HG03064 (cell line): ENCODE data around the gene LOXL4.

Experiments used
- ATAC-seq: cut with Tn5 transposase; IDR thresholded peaks from one replicate; pipeline ENCODE4 v1.9.1; 2021; ENCODE audit warnings: low read depth; ENCODE audit not compliant: unreplicated experiment

Gene LOXL4

DNA sequence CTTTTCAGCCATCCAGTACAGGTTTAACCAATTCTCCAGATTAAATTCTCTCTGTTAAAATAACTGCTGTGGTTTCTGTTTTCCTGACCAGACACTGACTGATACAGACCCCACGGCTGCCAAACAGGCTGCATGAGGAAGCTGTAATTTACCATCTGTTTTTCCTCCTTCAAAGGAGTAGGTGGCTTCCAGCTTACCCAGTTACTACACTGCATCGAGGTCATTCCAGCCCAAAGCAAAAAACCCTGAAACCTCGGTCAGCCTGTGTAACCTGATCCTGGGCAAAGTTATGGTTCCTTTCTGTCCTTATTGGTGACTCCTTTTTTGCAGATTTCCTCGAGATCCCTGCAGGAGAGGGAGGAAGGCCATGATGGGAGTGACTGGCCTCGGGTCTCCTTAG lies 27.9 kb upstream of the LOXL4 start:
- no peak for ATAC-seq

DNA sequence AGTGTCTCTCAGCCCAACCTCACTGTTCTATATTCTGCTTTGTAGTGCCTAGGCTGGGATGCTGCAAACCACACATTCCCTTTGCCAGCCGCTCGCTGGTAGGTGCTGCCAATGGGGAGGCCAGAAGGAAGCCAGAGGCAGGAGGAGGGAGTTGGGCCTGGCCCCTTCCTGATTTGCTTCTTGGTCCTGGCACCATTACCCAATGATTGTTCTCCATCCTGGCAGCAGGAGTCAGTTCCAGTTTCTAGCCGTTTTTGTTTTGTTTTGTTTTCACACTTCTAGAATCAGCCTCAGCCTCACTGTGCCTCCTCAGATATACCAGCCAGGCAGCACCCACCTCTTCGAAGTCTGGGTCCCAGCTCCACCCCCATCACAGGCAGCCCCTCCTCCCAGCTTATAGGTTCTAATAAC lies 27.4 kb upstream of the LOXL4 start:
- ATAC-seq = no peak

DNA sequence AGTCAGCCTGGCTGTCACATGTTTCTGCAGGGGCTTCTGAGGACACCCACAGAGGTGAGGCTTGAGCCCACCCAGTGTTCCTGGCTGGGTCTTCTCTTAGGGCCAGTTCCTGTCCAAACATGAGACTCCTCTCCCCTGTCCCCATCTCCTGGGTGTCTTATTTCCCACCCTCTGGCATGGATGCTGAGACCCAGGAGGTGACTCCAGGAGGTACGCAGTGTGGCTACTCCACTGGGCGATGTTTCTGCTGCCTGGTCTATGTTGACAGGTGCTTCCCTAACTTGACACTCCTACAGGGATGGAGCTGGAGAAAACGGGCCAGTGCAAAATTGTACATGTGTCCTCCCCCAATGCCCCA lies 26.3 kb upstream of the LOXL4 start:
- ATAC-seq = no peak

DNA sequence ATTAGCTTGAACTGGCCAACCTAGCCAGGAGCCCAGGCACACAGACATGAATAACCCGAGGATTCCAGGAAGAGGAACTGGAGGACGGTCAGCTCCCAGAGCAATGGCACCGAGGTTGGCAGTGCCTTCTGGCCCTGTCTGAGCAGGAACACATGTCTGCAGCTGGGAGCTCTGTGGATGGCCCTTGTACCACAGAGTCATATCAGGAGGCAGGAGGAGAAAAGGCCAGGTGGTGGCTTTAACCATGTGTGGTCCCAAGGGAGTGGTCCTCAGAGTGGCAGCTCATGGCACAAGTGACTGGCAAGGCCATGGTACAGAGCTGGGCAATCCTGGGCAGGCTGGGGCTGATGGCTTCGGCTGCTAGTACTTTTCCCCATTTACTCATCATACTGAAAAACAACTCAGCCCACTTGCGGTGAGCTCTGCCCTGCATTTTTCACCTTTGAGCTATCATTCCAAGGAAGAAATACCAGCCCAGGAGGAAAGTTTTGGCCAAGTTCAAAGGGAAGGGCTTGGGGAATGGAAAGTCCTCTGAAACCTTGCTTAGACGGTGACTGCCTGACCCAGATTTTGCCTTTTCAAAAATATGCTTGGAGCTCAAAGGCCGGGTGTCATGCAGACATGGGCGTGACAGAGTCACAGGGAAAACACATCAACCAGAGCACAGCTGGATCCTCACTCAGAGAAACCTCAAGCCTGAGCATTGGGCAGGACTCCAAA lies 25.7 kb upstream of the LOXL4 start:
- no peak for ATAC-seq

DNA sequence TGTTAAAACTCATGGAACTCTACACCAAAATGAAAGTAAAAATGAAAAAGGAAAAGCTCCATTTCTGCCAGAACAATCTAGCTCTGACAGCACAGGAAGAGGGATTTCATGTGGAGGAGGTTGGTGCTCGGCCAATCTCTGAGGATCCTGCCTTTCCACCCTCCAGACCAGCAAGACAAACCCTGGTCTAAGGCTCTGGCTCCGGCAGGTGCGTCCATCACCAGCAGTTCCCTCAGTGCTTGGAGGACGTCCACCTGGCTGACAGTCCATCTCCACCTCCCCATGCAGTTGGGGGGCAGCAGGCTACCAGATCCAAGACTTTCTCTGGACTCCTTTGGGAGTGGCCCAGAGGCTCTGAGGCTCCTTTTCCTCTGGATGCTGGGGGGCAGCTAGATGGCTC lies 25.0 kb upstream of the LOXL4 start:
- ATAC-seq = no peak

DNA sequence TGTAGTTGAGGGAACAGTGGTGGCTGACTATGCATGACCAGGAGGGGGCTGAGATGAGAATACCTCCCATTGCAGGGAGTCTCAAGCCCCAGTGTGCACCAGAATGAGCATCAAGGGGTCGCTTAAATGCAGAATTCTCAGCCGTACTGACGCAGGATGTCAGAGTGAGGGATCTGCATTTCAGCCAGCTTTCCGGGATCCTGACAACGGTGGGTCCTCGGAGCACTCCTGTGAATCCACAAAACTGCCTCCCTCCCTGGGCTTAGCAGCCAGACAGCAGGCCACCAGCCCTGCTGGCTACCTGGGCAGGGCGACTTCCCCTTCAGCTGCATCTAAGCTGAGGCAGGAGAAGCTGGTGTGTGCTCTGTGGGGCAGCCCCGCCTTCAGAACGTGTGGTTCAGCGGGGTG lies 21.8 kb upstream of the LOXL4 start:
- ATAC-seq = no peak

DNA sequence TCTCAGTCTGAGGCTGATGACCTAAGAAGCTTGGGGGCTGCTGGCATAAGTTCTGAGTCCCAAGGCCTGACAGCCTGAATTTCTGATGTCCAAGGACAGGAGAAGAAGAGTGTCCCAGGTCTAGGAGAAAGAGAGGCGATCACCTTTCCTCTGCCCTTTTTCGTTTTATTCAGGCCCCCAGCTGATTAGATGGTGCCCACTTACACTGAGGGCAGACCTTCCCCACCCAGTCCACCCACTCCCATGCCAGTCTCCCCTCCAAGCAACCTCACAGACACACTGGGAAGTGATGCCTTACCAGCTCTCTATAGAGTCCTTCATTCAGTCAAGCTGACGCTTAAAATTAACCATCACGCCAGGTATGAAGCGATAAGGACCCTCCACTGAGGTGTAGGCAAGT lies 19.3 kb upstream of the LOXL4 start:
- no peak for ATAC-seq

DNA sequence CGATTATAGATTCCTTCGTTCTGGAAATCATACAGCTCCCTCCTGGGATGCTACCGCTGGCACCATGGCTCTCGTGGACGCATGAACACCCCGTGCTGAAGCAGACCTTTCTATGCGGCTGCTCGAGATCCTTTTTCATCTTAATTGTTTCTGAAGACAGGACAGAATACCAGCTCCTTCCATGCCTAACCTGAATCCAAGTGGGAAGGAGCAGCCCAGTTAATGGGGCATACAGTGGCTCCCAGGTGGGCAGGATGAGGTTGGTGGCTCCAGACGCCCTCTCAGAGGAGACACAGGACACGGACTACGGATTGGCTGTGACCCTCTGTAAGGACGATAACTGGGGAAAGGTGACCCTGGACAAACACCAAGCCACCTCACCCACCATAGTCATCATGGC lies 18.4 kb upstream of the LOXL4 start:
- ATAC-seq = no peak

DNA sequence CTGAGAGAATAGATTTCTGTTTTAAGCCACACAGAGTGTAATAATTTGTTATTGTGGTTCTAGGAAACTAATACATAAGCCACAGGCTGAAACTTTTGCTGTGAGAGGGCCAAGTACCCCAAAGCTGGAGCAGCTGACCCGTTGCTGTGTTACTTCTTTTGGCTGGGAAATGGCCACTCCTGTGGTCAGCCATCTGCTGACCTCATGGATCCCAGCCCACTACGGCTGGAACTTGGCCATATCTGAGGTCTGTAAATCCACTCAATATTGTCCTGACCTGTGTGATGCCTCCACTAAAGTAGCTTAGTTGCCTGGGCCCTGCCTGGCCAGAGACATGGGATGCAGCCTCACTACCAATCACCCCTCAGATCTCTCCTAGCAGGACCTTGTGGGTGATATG lies 17.4 kb upstream of the LOXL4 start:
- no peak for ATAC-seq

DNA sequence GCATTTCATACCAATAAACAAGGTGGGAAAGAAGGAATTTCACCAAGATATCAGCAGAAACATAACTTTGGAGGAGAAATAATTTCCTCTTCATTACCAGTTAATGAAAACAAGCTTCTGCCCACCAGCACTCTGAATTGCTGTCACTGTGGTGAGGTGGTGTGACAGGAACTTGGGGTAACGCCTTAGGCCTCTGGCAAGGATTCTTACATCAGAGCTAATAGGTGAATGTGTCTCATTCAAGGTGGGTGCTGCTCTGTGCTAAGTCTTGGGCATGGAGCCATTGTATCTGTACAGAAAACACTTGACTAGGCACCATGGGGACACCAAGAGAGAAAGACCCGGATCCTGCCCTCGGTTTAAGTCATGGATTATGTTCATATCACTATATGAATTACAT lies 8.3 kb upstream of the LOXL4 start:
- ATAC-seq = no peak

DNA sequence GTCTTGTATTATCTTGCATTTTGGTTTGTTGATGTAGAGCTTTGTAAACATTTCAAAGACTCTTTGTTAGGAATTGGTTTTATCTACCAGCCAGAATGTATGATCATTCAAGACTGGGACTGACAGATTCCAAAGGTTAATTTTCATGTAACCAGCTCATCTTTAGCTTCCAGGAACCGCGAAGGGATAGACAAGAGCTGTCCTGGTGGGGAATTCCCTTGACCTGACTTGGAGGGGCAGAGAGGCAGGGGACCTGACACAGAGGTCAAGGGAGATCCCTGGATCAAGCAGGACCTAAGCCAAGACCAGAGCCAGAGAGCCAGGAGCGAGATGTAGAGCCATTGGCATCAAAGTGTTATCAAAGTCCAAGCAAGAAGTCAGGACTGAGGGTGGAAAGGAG lies 6.6 kb upstream of the LOXL4 start:
- no peak for ATAC-seq

DNA sequence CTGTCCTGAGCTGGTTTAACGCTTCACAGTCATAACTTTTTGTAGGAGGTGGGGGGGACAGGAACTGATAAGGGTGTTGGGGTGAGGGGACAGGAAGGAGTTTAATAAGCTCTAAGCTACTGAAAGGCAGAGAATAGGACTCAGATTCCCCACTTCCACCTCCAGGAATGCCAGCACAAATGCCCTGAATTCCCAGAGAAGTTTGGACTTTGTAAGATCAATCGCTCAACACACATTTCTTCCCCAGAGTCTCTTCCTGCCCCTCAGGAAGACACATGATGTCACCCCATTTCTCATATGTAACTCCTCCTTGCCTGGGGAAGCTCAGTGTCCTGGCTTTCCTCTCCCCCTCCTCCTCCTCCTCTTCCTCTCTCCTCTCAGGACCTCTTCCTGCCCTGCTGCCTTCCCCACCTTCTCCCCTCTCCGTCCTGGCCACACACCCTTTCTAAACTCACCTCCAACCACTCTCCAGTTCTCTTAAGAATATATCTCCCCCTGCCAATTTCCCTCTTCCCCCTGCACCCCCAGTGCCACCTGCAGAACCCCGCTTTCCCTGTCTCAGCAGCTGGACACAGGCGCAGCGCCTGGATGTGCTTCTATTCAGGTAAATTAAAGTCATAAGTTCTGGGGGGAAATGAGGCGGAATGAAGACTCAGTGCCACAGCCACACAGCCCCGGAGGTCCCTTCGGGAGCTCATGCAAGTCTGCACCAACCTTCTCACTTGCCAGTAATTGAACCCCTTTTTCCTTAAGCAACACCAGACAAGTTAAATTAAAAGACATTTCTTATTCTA lies 5.3 kb upstream of the LOXL4 start:
- no peak for ATAC-seq

DNA sequence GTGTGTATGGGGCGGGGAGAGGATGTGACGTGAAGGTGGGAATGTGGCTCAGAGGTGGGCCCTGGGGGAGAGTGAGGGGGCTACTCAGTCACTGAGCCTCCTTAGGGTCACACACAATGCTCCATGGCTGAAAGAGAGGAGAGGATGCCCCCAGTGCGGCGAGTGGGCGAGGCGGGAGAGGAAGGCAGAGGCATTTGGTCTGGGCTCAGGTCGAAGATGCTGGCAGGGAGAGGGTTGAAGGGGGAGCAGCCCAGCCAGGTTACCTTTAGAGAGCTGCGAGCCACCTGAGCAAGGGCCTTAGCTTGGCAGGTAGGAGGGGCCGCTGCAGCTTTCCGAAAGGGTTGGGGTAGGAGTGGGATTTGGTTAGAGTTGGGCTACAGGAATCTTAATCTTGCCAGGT lies 4.7 kb upstream of the LOXL4 start:
- ATAC-seq = no peak

DNA sequence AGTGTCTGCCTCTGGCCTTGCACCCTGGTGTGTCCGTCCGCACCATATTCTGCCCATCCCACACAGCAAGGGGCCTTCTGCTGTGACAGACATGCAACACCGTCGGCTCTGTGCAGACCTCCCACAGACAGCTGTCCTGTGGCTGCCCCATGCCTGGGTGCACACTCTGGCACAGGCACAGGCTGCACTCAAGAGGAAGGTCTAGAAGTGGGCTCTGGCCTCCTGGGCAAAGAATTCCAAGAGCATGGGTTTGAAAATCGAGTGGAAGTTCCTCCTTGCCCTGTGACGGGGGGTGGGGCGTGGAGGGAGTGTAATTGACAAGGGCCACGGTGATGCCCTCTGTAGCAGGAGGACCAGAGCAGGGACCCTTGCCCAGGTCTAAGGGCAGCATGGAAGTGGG lies 4.3 kb upstream of the LOXL4 start:
- no peak for ATAC-seq

DNA sequence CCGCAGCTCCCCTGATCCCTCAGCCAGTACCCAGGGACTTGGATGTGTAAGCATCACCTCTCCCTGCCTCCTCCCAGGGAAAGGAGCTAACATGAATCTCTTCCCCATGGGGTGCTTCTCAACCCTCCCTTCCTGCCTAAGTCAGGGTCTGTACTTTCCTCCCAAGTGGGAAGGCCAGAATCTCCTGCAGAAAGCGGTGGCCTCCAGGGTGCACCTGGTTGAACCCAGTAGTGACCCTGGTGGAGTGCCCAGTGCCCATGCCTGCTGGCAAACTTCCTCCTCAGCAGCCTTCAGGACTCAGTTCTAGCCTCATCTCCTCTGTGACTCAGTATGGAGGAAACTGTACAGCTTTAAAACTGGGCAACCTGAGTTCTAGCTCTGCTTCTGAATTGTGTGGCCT lies 2.8 kb upstream of the LOXL4 start:
- no peak for ATAC-seq

DNA sequence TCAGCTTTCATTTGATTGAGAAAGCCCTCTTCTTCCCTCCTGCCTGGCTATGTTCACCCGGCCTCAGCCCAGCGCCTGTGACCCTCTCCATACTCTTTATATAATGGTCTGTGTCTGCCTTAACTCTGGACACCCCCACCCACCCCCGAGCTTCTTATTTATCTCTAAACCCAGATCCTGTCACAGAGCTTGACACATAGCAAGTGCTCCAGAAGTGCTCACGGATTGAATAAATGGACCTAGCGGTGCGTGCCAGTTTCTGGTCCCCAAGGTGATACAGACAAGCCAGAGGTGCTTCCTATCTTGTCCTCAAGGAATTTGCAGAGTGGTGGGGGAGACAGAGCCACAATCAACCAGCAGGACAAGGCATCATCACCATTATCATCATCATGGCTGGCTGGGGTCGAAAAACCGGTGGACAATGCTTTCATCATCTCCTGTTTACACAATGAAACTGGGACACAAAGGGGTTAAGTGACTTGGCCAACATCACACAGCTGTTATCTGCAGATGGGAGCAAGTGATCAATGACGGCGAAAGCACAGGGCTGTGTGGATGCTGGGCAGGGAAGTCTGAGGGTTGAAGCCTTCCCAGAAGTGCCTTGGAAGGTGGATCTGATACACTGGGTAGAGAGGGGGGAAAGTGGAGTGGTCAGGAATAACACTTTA lies 2.2 kb upstream of the LOXL4 start:
- no peak for ATAC-seq

DNA sequence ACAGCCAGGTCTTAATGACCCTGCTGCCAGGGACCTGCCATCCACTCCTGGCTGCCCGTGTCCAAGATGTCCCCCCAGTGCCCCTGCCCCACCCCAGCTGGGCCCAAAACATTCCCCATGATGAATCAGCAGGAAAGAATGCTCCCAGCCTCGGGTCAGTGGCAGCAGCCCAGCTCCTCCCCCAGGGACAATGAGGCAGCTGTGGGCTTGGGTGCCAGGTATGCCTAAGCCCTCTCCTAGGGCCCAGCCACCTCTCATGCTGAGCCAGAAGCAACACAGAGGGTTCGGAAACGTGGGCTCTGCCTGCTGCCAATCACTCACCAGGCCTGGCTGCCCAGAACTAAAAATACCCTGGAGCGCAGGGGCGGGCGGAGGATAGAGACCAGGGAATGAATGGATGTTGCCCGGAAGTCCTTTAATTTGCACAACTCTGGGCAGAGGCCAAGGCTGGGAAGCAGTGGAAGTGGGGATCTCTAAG lies 1.5 kb upstream of the LOXL4 start:
- no peak for ATAC-seq

DNA sequence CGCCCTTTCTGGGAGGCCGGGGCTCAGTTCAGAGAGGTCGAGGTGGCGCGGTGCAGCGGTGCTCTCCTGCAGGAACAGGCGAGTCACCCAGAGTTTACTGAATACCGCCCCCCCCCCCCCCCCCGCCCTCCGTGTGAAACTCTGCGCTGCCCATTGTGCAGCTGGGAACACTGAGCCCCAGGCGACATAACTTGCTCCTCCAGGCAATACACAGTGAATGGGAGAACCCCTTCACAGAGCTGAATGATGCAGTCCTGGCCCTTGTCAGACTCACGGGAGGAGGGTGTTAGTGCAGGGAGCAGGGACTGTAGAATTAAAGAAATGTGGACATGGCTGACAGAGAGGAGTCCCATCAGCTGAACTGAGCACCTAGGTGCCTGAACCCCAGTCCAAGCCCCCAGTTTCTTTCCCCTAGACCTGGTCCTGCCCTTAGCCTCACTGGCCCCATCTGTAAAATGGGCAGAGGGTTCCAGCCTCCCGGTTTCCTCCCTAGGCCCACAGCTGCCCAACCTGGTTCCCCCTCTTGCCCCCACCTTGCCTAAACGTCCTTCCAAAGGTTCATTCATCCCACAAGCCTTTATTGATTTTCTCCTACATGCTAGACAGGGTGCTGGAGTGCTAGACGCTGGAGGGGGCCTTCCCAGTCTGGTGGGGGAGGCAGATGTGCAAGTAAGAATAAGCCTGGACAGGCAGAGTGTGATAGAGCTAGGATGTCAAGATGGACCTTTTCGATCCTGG lies 869 bp upstream of the LOXL4 start:
- ATAC-seq = no peak

DNA sequence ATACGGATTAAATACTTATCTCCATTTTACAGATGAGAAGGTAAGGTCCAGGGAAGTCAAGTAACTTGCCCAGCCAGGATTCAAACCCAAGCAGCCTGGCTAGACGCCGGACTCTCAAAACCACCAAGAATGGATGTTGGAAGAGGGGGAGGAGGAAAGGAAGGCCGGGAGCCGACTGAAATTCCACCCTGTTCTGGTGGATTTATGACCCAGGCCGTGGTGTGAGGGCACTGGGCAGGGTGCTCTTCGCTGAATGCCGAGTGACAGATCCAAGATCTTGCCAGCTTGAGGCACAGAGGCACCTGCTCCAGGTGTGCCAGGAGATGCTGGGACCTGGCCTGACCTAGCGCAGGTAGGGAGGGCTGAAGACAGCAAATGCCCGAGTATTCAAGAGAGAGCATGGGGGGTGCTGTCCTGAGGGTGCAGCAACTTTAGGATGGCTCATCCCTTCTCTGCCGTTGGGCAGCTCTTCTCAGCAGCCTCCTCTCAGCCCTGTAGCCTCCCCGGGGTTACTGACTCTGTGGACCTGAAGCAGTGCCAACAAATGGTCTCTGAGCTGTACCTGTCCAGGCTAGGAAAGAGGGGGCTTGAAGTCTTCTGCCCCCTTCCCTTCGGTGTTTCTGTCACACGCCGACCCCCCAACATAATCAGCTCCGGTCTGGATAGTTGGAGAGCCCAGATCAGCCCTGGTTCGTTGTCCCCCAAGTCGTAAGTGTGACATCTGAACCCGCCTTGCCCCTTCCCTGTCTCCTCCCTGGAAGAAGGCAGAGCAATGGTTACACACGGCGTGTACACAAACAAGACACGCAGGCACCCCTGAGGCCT lies 713 bp downstream of the LOXL4 start:
- no peak for ATAC-seq

DNA sequence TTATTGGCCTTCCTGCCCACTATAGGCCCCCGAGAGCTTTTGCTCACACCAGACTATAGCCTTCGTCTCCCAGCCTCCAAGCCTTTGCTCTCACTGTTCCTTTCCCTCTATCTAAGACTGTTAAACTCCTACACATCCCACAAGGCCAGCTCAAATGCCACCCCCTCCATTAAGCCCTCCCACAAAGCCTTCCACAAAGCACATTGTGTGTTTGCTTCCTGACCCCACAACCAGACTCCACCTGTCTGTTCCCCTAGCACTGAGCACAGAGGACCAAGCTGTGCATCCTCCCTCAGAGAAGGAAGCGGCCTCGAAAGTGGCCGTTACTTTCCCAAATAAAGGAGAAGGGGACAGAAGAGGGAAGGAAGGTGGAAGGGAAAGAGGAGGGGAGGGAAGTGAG lies 1.3 kb downstream of the LOXL4 start:
- no peak for ATAC-seq
